ENCODE data around the gene ZBTB37. TPM values are rescaled to one million over a fixed set of nuclear protein-coding genes. Genes with fewer than 3 reads are reported as not detected.

The ZBTB37 gene
- total and polyA plus RNA-seq, 11 donors = 2.1 to 14.8 (median 7.8) TPM

DNA sequence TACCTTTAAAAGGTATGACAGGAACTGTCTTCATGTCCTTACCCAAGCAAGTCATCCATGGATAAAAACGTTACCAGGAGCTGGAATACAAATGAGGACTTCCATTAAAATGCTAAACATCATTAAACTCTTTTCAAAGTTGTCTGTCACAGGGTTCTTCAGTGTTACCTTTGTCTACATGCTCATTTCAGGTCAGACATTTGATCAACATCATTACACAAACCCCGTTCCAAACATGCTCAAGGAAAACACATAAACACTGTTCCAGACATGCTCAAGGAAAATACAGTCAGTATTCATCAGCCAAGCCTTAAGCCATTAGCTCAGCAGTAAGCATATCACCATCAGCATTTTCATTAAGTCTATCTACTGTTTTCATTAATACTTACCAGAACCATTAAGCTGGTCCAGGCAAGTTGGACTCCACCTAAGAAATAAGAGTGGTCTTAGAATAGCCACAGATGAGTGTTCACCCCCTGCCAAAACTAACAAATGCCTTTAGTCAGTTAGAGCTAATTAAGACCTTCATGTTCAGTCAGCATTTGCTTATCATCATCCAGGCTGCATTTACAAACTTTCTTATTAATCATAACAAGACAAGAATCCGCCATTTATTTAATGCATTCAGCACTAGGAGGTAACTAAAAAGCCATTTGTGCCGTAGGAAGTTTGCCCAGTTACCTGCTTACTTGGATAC, 2.6 kb upstream of the ZBTB37 start:
- no peak for ATAC-seq
- H3K36me3 ChIP-seq = peaks cover 0 to 67% (median 58%) of the 10 kb centered on the region in 9 donors
- peak overlapping the region in 4 of 12 donors; percentile 80 to 95 (median 86) for H3K4me3 ChIP-seq
- DNase-seq = no peak
- H3K27me3 ChIP-seq = no peaks in the 10 kb centered on the region
- H3K27ac ChIP-seq = peak overlapping the region in 1 of 12 donors; percentile 23
- 43 to 60% (median 55%) methylated on average over 4 of the region's 4 CpGs for WGBS, 4 donors
- intact Hi-C loops (cut with DNase I) = loop anchor here in 4 of 10 donors (5.0 to 10.0 kb wide), 3 partner anchors 157 to 388 kb away; partner anchors contain the start of genes RC3H1 (in 2 of the 4), PRDX6 (in 1 of the 4) and RABGAP1L (in 1 of the 4)
- no peak for TF ChIP-seq POLR2A (IDR thresholded peaks at IDR 0.05)
- no peak for TF ChIP-seq CTCF (IDR thresholded peaks at IDR 0.05)
- peaks cover 8 to 57% (median 41%) of the 10 kb centered on the region in 12 donors for H3K4me1 ChIP-seq
- H3K9me3 ChIP-seq = no peaks in the 10 kb centered on the region

GRCh38 chr1:173866413-173867115, 1.6 kb upstream of the ZBTB37 start:
- H3K27ac ChIP-seq = peak overlapping the region in 9 of 12 donors; percentile 94 to 99 (median 98)
- ATAC-seq (no peak), DNase-seq (no peak)
- H3K4me1 ChIP-seq = peaks cover 8 to 66% (median 46%) of the 10 kb centered on the region in 12 donors
- H3K36me3 ChIP-seq = peaks cover 0 to 69% (median 62%) of the 10 kb centered on the region in 9 donors
- intact Hi-C loops (cut with DNase I) = loop anchor here in 4 of 10 donors (5.0 to 10.0 kb wide), 3 partner anchors 156 to 389 kb away; partner anchors contain the start of genes RC3H1 (in 2 of the 4), PRDX6 (in 1 of the 4) and RABGAP1L (in 1 of the 4)
- WGBS, 4 donors = 23 to 31% (median 27%) methylated on average over 2 of the region's 2 CpGs
- peak overlapping the region; percentile 39 to 95 (median 85) for H3K4me3 ChIP-seq
- TF ChIP-seq CTCF (IDR thresholded peaks at IDR 0.05) (no peak), POLR2A (IDR thresholded peaks at IDR 0.05) (no peak)
- H3K9me3 ChIP-seq = no peaks in the 10 kb centered on the region
- H3K27me3 ChIP-seq = no peaks in the 10 kb centered on the region

- no peak for DNase-seq
- ATAC-seq = peak in 1 of 4 donors; percentile 2
- intact Hi-C loops (cut with DNase I) = loop anchor here in 4 of 10 donors (5.0 to 10.0 kb wide), 3 partner anchors 155 to 390 kb away; partner anchors contain the start of genes RC3H1 (in 2 of the 4), PRDX6 (in 1 of the 4) and RABGAP1L (in 1 of the 4)
- Histone ChIP-seq H3K27me3 (no peaks in the 10 kb centered on the region), H3K4me1 (peaks cover 8 to 70% (median 48%) of the 10 kb centered on the region in 12 donors), H3K9me3 (no peaks in the 10 kb centered on the region), H3K36me3 (peaks cover 0 to 68% (median 57%) of the 10 kb centered on the region in 9 donors), H3K27ac (peak overlapping the region; percentile 94 to 99 (median 98)), H3K4me3 (peak overlapping the region; percentile 39 to 95 (median 85))
- no peak for TF ChIP-seq POLR2A (IDR thresholded peaks at IDR 0.05)
- no peak for TF ChIP-seq CTCF (IDR thresholded peaks at IDR 0.05)
- WGBS, 4 donors = 5 to 15% (median 11%) methylated on average over 32 of the region's 32 CpGs
Observed at GRCh38 chr1:173867141-173867752, 933 bp upstream of the ZBTB37 start.

Data from heart left ventricle (tissue), 16 donors.